HG03159 (cell line): ENCODE results near the gene HBZ.
"Not testable (repeated sequence)": the region's sequence is repeated elsewhere in the genome, so short reads cannot be mapped to it uniquely, and the experiment has no call there.

Source experiments
- ATAC-seq: cut with Tn5 transposase; IDR thresholded peaks from one replicate; pipeline ENCODE4 v1.9.1; 2021; ENCODE audit warnings: mild to moderate bottlenecking, moderate library complexity; ENCODE audit not compliant: unreplicated experiment

The HBZ gene

GRCh38 chr16:152141-153128 lies at the start of gene HBZ:
Gene HBZ, plus strand, starts transcription at chr16:152644. Its CDS starts 266 bp downstream, at chr16:152910.
- no peak for ATAC-seq

- ATAC-seq: no peak
Measured at GRCh38 chr16:104355-104754, 48.1 kb upstream of the HBZ start.

GRCh38 chr16:104928-105327 lies 47.5 kb upstream of the HBZ start:
- no peak for ATAC-seq

GRCh38 chr16:105521-105920 lies 46.9 kb upstream of the HBZ start:
- no peak for ATAC-seq

- no peak for ATAC-seq
Measured at GRCh38 chr16:106623-107324, 45.7 kb upstream of the HBZ start.

GRCh38 chr16:112153-112840 lies 40.1 kb upstream of the HBZ start:
- ATAC-seq: no peak

GRCh38 chr16:114327-114726 lies 38.1 kb upstream of the HBZ start:
- ATAC-seq: no peak

GRCh38 chr16:116015-116414 lies 36.4 kb upstream of the HBZ start:
- no peak for ATAC-seq

GRCh38 chr16:117379-118365 lies 34.8 kb upstream of the HBZ start:
- ATAC-seq: no peak

- ATAC-seq: no peak
Measured at GRCh38 chr16:118857-119256, 33.6 kb upstream of the HBZ start.

GRCh38 chr16:119295-119694 lies 33.1 kb upstream of the HBZ start:
- no peak for ATAC-seq

- ATAC-seq: no peak
Measured at GRCh38 chr16:119835-120491, 32.5 kb upstream of the HBZ start.

GRCh38 chr16:120756-121155 lies 31.7 kb upstream of the HBZ start:
- ATAC-seq: no peak

- ATAC-seq: no peak
Measured at GRCh38 chr16:122361-122760, 30.1 kb upstream of the HBZ start.

GRCh38 chr16:123558-124350 lies 28.7 kb upstream of the HBZ start:
- not testable (repeated sequence) for ATAC-seq

- ATAC-seq: no peak
Measured at GRCh38 chr16:125011-125410, 27.4 kb upstream of the HBZ start.

- no peak for ATAC-seq
Measured at GRCh38 chr16:129075-129474, 23.4 kb upstream of the HBZ start.

GRCh38 chr16:130533-131173 lies 21.8 kb upstream of the HBZ start:
- ATAC-seq: no peak
